ENCODE data around the gene LAMC3.

DNA sequence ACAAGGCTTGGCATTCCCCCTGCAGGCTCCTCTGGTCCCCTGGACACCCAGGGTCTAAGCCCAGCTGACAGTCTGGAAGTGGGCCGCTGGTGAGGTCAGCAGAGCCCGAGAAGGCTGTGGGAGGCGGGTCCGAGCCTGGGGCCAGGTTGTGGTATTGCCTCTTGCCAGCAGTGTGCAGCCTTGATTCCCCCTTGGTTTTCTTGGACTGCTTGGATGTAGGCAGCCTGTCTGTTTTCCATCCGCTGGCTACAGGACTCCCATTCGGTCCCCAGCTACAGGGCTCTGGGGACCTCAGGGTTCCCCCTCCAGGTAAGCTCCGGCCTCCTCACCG lies 88.9 kb downstream of the LAMC3 start:
- TF ChIP-seq, protein P1, sequence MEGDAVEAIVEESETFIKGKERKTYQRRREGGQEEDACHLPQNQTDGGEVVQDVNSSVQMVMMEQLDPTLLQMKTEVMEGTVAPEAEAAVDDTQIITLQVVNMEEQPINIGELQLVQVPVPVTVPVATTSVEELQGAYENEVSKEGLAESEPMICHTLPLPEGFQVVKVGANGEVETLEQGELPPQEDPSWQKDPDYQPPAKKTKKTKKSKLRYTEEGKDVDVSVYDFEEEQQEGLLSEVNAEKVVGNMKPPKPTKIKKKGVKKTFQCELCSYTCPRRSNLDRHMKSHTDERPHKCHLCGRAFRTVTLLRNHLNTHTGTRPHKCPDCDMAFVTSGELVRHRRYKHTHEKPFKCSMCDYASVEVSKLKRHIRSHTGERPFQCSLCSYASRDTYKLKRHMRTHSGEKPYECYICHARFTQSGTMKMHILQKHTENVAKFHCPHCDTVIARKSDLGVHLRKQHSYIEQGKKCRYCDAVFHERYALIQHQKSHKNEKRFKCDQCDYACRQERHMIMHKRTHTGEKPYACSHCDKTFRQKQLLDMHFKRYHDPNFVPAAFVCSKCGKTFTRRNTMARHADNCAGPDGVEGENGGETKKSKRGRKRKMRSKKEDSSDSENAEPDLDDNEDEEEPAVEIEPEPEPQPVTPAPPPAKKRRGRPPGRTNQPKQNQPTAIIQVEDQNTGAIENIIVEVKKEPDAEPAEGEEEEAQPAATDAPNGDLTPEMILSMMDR (IDR thresholded peaks at IDR 0.05), result no peak
- TF ChIP-seq, protein P2, sequence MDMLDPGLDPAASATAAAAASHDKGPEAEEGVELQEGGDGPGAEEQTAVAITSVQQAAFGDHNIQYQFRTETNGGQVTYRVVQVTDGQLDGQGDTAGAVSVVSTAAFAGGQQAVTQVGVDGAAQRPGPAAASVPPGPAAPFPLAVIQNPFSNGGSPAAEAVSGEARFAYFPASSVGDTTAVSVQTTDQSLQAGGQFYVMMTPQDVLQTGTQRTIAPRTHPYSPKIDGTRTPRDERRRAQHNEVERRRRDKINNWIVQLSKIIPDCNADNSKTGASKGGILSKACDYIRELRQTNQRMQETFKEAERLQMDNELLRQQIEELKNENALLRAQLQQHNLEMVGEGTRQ (IDR thresholded peaks at IDR 0.05; ENCODE audit: borderline replicate concordance, low read depth, low read length), result no peak
- TF ChIP-seq EZH2phosphoT487 (IDR thresholded peaks at IDR 0.05; ENCODE audit: borderline replicate concordance, low read depth), result no peak
- TF ChIP-seq TAF1 (IDR thresholded peaks at IDR 0.05; ENCODE audit: borderline replicate concordance, low read depth, low read length), result no peak
- TF ChIP-seq RCOR1 (IDR thresholded peaks at IDR 0.05; ENCODE audit: low read length), result no peak
- TF ChIP-seq POLR2AphosphoS5 (IDR thresholded peaks at IDR 0.05; ENCODE audit: low read depth, low read length), result no peak
- no peak for TF ChIP-seq YY1 (IDR thresholded peaks at IDR 0.05; ENCODE audit: low read depth)
- TF ChIP-seq MXI1 (IDR thresholded peaks at IDR 0.05; ENCODE audit: low read depth, low read length), result no peak
- no peak for TF ChIP-seq RAD21 (IDR thresholded peaks at IDR 0.05; ENCODE audit: low read length)
- no peak for TF ChIP-seq NRF1 (IDR thresholded peaks at IDR 0.05; ENCODE audit: low read depth, low read length)
- TF ChIP-seq, protein P3, sequence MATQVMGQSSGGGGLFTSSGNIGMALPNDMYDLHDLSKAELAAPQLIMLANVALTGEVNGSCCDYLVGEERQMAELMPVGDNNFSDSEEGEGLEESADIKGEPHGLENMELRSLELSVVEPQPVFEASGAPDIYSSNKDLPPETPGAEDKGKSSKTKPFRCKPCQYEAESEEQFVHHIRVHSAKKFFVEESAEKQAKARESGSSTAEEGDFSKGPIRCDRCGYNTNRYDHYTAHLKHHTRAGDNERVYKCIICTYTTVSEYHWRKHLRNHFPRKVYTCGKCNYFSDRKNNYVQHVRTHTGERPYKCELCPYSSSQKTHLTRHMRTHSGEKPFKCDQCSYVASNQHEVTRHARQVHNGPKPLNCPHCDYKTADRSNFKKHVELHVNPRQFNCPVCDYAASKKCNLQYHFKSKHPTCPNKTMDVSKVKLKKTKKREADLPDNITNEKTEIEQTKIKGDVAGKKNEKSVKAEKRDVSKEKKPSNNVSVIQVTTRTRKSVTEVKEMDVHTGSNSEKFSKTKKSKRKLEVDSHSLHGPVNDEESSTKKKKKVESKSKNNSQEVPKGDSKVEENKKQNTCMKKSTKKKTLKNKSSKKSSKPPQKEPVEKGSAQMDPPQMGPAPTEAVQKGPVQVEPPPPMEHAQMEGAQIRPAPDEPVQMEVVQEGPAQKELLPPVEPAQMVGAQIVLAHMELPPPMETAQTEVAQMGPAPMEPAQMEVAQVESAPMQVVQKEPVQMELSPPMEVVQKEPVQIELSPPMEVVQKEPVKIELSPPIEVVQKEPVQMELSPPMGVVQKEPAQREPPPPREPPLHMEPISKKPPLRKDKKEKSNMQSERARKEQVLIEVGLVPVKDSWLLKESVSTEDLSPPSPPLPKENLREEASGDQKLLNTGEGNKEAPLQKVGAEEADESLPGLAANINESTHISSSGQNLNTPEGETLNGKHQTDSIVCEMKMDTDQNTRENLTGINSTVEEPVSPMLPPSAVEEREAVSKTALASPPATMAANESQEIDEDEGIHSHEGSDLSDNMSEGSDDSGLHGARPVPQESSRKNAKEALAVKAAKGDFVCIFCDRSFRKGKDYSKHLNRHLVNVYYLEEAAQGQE (IDR thresholded peaks at IDR 0.05; ENCODE audit: low read depth, low read length), result no peak
- TF ChIP-seq TCF12 (IDR thresholded peaks at IDR 0.05), result no peak
- no peak for TF ChIP-seq SMC3 (IDR thresholded peaks at IDR 0.05; ENCODE audit: low read depth, low read length)

Measured in SK-N-SH (cell line).